IPS DF 6.9 (cell line): ENCODE measurements around the gene ARHGAP4.

ENCODE experiments used
- DNase-seq: peaks from one replicate; pipeline ENCODE4 v3.0.0-alpha.2; 2013; ENCODE audit warnings: low read depth, low spot score
- H3K27ac ChIP-seq: one replicate; pipeline ENCODE4 v1.5.1; 2013; ENCODE audit warnings: low read length, control low read depth
- H3K27me3 ChIP-seq: 2 replicates; pipeline ENCODE4 v1.6.1; 2013; ENCODE audit warnings: mild to moderate bottlenecking, low read length; ENCODE audit not compliant: control insufficient read depth, insufficient read depth
- H3K36me3 ChIP-seq: 2 replicates; pipeline ENCODE4 v1.6.1; 2013; ENCODE audit warnings: low read length; ENCODE audit not compliant: control insufficient read depth, insufficient read depth
- H3K4me1 ChIP-seq: 2 replicates; pipeline ENCODE4 v1.6.1; 2013; ENCODE audit warnings: low read length; ENCODE audit not compliant: control insufficient read depth, insufficient read depth
- H3K4me3 ChIP-seq: 2 replicates; pipeline ENCODE4 v1.5.1; 2013; ENCODE audit warnings: mild to moderate bottlenecking, low read length
- H3K9me3 ChIP-seq: 2 replicates; pipeline ENCODE4 v1.6.1; 2013; ENCODE audit warnings: low read length, inconsistent platforms; ENCODE audit not compliant: control insufficient read depth, insufficient read depth
- WGBS: extraction: QIAGEN DNeasy Blood & Tissue Kit; methylation state at CpG from one replicate; pipeline ENCODE4 v1.1.7; 2013; ENCODE audit warnings: mixed read lengths, missing lambda C conversion rate; ENCODE audit not compliant: insufficient read length, insufficient coverage; 5-methylcytosine and 5-hydroxymethylcytosine counted together

The ARHGAP4 gene

DNA sequence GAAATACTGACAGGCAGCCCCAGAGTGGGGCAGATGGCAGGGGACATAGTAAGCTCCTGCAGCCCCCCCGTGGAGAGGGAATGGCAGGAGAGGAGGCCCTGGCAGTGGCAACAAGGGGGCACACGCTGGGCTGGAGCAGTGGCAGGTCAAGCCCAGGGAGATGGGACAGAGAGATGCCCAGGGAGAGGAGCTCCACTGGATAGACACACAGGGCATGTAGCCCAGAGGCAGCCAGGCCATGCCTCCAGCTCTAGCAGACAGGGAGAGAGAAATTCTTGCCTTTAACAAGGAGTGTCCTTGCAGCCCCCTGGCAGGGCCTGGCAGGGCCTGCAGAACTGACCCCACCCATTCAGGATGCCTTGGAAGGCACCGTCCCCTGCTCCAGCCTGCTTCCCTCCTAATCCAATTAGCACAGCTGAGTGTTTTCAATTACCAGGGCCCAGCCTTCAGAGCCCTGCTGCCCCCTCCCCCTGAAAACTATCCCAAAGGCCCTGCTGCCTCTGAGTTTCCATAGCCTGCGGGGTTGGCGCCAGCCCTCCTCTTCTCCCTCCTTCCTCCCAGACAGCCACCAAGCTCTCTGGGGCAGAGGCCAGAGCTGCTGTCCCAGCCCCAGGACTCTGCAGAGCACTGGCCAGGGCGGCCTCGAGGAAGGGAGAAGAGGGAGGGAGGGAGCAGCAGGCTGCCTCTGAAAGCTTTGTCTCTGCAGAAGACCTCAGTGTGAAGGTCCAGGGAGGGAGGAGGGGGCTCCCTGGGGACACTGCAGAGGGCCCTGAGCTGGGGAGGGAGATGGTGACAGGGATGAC lies 52.6 kb downstream of the ARHGAP4 start:
- Histone ChIP-seq H3K27me3 (no peaks in the 10 kb centered on the region), H3K9me3 (no peaks in the 10 kb centered on the region), H3K27ac (no peak overlapping the region), H3K4me1 (peaks cover 4% of the 10 kb centered on the region; the same call in 1 of the 2 replicates), H3K36me3 (no peaks in the 10 kb centered on the region; the same call in 1 of the 2 replicates), H3K4me3 (no peak overlapping the region)
- WGBS: no CpG with 5 or more reads among the region's 7 CpGs
- no peak for DNase-seq

GRCh38 chrX:153871946-153872878 lies 53.9 kb downstream of the ARHGAP4 start:
- Histone ChIP-seq H3K27ac (no peak overlapping the region), H3K27me3 (no peaks in the 10 kb centered on the region)
- DNase-seq: no peak

GRCh38 chrX:153871451-153871850 lies 54.6 kb downstream of the ARHGAP4 start:
- Histone ChIP-seq H3K36me3 (peaks cover 3% of the 10 kb centered on the region), H3K4me1 (peaks cover 4% of the 10 kb centered on the region; the same call in 1 of the 2 replicates), H3K27me3 (no peaks in the 10 kb centered on the region), H3K9me3 (no peaks in the 10 kb centered on the region), H3K4me3 (no peak overlapping the region), H3K27ac (no peak overlapping the region)
- DNase-seq: no peak
- WGBS: no CpG with 5 or more reads among the region's 6 CpGs

More at GRCh38 chrX:153871946-153872878, 53.9 kb downstream of the ARHGAP4 start:
- H3K9me3 ChIP-seq: no peaks in the 10 kb centered on the region
- peaks cover 3% of the 10 kb centered on the region for H3K36me3 ChIP-seq
- H3K4me3 ChIP-seq: no peak overlapping the region
- WGBS: no CpG with 5 or more reads among the region's 29 CpGs
- peaks cover 4% of the 10 kb centered on the region; the same call in 1 of the 2 replicates for H3K4me1 ChIP-seq

DNA sequence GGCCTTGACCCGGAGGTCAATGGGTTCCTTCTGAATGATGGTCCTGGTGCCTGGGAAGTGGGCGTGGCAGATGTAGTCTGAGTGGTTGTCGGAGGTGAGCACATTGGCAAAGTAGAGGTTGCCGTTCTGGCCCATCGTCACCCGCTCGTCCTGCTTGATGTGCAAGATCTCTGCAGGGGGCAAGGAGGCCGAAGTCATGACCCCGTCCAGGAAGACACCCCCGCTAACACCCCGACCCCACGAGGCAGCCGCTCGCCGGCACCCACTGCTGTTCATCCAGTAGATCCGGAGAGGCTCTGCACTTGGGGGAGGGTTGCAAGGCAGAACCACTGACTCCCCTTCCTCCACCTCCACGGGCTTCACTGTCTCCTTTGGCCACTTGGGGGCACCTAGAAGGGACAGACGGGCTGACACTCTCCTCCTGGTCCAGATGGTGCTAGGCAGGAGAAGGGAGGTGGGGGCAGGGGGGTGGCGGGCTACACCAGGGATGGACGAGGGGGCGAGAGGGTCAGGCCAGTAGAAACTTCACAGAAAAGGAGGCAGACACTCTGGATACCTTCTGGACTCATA lies 55.2 kb downstream of the ARHGAP4 start:
- no peaks in the 10 kb centered on the region for H3K9me3 ChIP-seq
- peaks cover 3% of the 10 kb centered on the region for H3K36me3 ChIP-seq
- no peak overlapping the region for H3K27ac ChIP-seq
- no peak for DNase-seq
- peaks cover 1% of the 10 kb centered on the region; the same call in 1 of the 2 replicates for H3K4me1 ChIP-seq
- H3K4me3 ChIP-seq: no peak overlapping the region
- H3K27me3 ChIP-seq: no peaks in the 10 kb centered on the region
- no CpG with 5 or more reads among the region's 21 CpGs for WGBS

DNA sequence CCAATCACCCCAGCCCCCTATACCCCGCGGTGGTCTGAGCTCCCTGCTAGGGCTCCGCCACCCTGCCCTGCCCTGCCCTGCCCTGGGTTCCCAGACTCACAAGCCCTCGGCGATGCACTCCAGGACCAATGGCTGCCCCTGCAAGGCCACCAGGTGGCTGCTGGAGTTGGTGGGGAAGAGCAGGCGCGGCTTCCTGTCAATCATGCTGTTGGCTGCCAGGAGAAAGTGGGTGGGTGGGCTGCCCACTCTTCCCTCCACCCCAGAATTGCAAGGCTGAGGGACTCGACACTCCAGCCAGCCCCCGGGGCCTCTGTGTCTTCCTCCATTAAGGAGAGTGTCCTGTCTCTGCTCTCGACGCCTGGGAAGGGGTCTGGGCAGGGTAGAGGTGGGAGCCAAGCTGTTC lies 55.8 kb downstream of the ARHGAP4 start:
- Histone ChIP-seq H3K36me3 (peaks cover 4% of the 10 kb centered on the region), H3K4me1 (no peaks in the 10 kb centered on the region; the same call in 1 of the 2 replicates), H3K27me3 (no peaks in the 10 kb centered on the region), H3K9me3 (no peaks in the 10 kb centered on the region), H3K27ac (no peak overlapping the region), H3K4me3 (no peak overlapping the region)
- no peak for DNase-seq
- WGBS: no CpG with 5 or more reads among the region's 11 CpGs

- no peaks in the 10 kb centered on the region for H3K27me3 ChIP-seq
- H3K9me3 ChIP-seq: no peaks in the 10 kb centered on the region
- peaks cover 7% of the 10 kb centered on the region for H3K36me3 ChIP-seq
- no peak overlapping the region for H3K27ac ChIP-seq
- WGBS: no CpG with 5 or more reads among the region's 31 CpGs
- H3K4me1 ChIP-seq: no peaks in the 10 kb centered on the region; the same call in 1 of the 2 replicates
- no peak for DNase-seq
- H3K4me3 ChIP-seq: no peak overlapping the region
Observed at GRCh38 chrX:153869473-153870287, 56.4 kb downstream of the ARHGAP4 start.

DNA sequence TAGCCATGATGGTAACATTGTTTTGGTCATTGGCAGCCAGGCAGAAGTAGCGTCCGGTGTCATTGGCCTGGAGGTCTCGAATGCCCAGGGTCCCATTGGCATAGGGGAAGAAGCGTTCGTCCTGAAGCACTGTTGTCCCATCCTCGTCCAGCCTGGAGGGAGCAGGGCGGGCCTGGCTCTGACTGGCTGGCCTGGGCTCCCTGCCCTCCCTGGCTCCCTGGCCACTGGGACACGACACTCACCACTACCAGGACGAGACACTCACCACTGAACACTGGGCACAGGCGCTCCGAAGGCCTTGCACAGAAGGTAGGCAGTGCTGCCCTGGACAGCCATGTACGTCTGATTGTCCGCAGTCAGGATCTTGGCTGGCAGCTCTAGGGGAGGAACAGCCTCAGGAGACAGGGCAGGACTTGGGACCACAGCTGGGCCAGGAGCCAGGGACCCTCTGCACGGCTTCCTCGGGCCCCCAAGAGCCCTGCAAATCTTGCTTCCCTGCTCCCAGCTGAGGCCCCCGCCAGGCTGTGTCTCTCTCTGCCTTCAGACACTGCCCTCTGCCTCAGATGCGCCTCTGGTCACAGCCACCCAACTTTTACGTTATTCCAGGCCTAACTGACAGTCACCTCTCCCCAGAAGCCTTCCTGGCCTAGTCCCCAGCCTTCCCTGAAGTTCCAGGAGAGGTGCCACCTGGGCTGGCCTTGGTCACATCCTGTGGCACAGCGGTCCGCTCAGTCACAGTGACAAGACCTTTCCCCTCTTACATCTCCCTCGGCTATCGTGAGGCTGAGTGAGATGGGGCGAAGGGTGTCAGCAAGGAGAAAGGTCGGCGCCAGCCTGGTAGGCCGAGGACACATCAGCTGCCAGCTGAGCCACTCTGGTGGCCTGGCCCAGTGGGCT lies 57.2 kb downstream of the ARHGAP4 start:
- no peaks in the 10 kb centered on the region for H3K9me3 ChIP-seq
- no peak overlapping the region for H3K27ac ChIP-seq
- DNase-seq: no peak
- peaks cover 7% of the 10 kb centered on the region for H3K36me3 ChIP-seq
- WGBS: no CpG with 5 or more reads among the region's 26 CpGs
- no peaks in the 10 kb centered on the region for H3K27me3 ChIP-seq
- no peaks in the 10 kb centered on the region; the same call in 1 of the 2 replicates for H3K4me1 ChIP-seq
- no peak overlapping the region for H3K4me3 ChIP-seq

- H3K4me3 ChIP-seq: no peak overlapping the region
- no peak overlapping the region for H3K27ac ChIP-seq
- no CpG with 5 or more reads among the region's 13 CpGs for WGBS
- H3K4me1 ChIP-seq: no peaks in the 10 kb centered on the region; the same call in 1 of the 2 replicates
- DNase-seq: no peak
- H3K36me3 ChIP-seq: peaks cover 7% of the 10 kb centered on the region
- no peaks in the 10 kb centered on the region for H3K27me3 ChIP-seq
- no peaks in the 10 kb centered on the region for H3K9me3 ChIP-seq
Observed at GRCh38 chrX:153867671-153868070, 58.4 kb downstream of the ARHGAP4 start.

GRCh38 chrX:153867139-153867538 lies 58.9 kb downstream of the ARHGAP4 start:
- no peak overlapping the region for H3K4me3 ChIP-seq
- H3K4me1 ChIP-seq: no peaks in the 10 kb centered on the region; the same call in 1 of the 2 replicates
- H3K27me3 ChIP-seq: no peaks in the 10 kb centered on the region
- H3K9me3 ChIP-seq: no peaks in the 10 kb centered on the region
- no peak overlapping the region for H3K27ac ChIP-seq
- no CpG with 5 or more reads among the region's 9 CpGs for WGBS
- H3K36me3 ChIP-seq: peaks cover 7% of the 10 kb centered on the region
- DNase-seq: no peak
